Ascending aorta (tissue), 2 donors: ENCODE measurements around the gene NR1H4. TPM values are rescaled to one million over a fixed set of nuclear protein-coding genes. Genes with fewer than 3 reads are reported as not detected.

Source experiments
- DNase-seq, 2 donors: peaks; one replicate each; pipeline ENCODE4 v3.0.0-alpha.2; 2019; ENCODE audit warnings: low spot score in 2 of 2
- H3K27ac ChIP-seq, 2 donors: fragments of 200-600 bp; sonication (generic); one replicate each; pipeline ENCODE4 v1.5.1; 2016 to 2017; ENCODE audit warnings: mild to moderate bottlenecking in 1 of 2
- H3K27me3 ChIP-seq: fragments of 200-600 bp; sonication (generic); one replicate; pipeline ENCODE4 v1.5.1; 2017
- H3K36me3 ChIP-seq, 2 donors: fragments of 200-600 bp; sonication (generic); one replicate each; pipeline ENCODE4 v1.5.1; 2016
- H3K4me1 ChIP-seq, 2 donors: fragments of 200-600 bp; sonication (generic); one replicate each; pipeline ENCODE4 v1.5.1; 2016 to 2017; ENCODE audit warnings: mild to moderate bottlenecking in 1 of 2
- H3K4me3 ChIP-seq, 2 donors: fragments of 200-600 bp; sonication (generic); one replicate each; pipeline ENCODE4 v1.5.1; 2016 to 2017; ENCODE audit warnings: mild to moderate bottlenecking in 1 of 2
- H3K9me3 ChIP-seq, 2 donors: fragments of 200-600 bp; sonication (generic); one replicate each; pipeline ENCODE4 v1.5.1; 2016
- CTCF ChIP-seq, 3 experiments: fragments of 200-600 bp in 2 of 3; fragments of 450-650 bp in 1 of 3; sonication (generic) in 2 of 3; IDR thresholded peaks; one replicate each; pipeline ENCODE4 v1.5.1; 2016 to 2019; ENCODE audit warnings: antibody characterized with exemption in 3 of 3, mild to moderate bottlenecking in 1 of 3, moderate library complexity in 1 of 3
- intact Hi-C: fragments of 100-400 bp; cut with DNase I; formaldehyde crosslinking; loops from one replicate; pipeline ENCODE4 v1.15.1; 2023
- total RNA-seq: library from RNA; depleted of rRNA; stranded (reverse); fragments of >200 nt; gene quantifications from one replicate; pipeline ENCODE4 v1.1.0, GENCODE V29; 2016

Gene NR1H4
- total RNA-seq, 1 donor from 2014 or later: 0.32 TPM

- intact Hi-C loops: no loop called here
- H3K4me1 ChIP-seq: no peaks in the 10 kb centered on the region
- TF ChIP-seq CTCF (IDR thresholded peaks at IDR 0.05): no peak
- H3K27ac ChIP-seq: no peak overlapping the region
- no peak overlapping the region for H3K4me3 ChIP-seq
- no peaks in the 10 kb centered on the region for H3K9me3 ChIP-seq
- DNase-seq: no peak
- no peaks in the 10 kb centered on the region for H3K36me3 ChIP-seq
- no peaks in the 10 kb centered on the region for H3K27me3 ChIP-seq
Measured at GRCh38 chr12:100472325-100472724, 1.3 kb upstream of the NR1H4 start.

- intact Hi-C loops: no loop called here
- no peak for DNase-seq
- Histone ChIP-seq H3K36me3 (no peaks in the 10 kb centered on the region), H3K27ac (no peak overlapping the region), H3K27me3 (no peaks in the 10 kb centered on the region), H3K4me1 (no peaks in the 10 kb centered on the region), H3K9me3 (no peaks in the 10 kb centered on the region), H3K4me3 (no peak overlapping the region)
- TF ChIP-seq CTCF (IDR thresholded peaks at IDR 0.05): no peak
Measured at GRCh38 chr12:100473050-100473715, 483 bp upstream of the NR1H4 start.

GRCh38 chr12:100474617-100475016 is 951 bp downstream of the NR1H4 start:
- no peaks in the 10 kb centered on the region for H3K9me3 ChIP-seq
- peak overlapping the region in 1 of 2 donors; percentile 36 for H3K4me3 ChIP-seq
- no peak for DNase-seq
- H3K27ac ChIP-seq: no peak overlapping the region
- H3K36me3 ChIP-seq: no peaks in the 10 kb centered on the region
- H3K4me1 ChIP-seq: no peaks in the 10 kb centered on the region
- intact Hi-C loops: no loop called here
- no peaks in the 10 kb centered on the region for H3K27me3 ChIP-seq
- TF ChIP-seq CTCF (IDR thresholded peaks at IDR 0.05): no peak

GRCh38 chr12:100476013-100476751 is 2.5 kb downstream of the NR1H4 start:
- no peak for DNase-seq
- H3K4me3 ChIP-seq: no peak overlapping the region
- no peak for TF ChIP-seq CTCF (IDR thresholded peaks at IDR 0.05)
- no peaks in the 10 kb centered on the region for H3K36me3 ChIP-seq
- no peaks in the 10 kb centered on the region for H3K4me1 ChIP-seq
- H3K9me3 ChIP-seq: no peaks in the 10 kb centered on the region
- intact Hi-C loops: no loop called here
- no peak overlapping the region for H3K27ac ChIP-seq
- no peaks in the 10 kb centered on the region for H3K27me3 ChIP-seq

DNA sequence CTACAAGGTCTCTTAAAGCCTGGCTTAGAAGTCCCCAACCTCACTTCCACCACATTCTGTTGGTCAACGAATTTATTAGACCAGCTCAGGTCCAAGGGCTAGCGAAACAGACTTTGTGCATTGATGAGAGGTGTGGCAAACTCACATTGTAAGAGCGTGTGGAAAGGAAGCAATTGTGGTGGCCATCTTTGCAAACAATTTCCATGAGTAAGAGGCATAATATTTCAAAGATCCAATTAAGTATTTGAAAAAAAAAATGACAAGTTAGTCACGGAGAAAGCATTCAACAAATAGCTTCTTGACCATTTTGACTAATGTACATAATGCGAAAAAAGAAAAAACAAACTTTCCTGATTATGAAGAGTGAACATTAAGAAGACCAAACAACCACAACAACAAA is 7.4 kb downstream of the NR1H4 start:
- Histone ChIP-seq H3K4me1 (no peaks in the 10 kb centered on the region), H3K27me3 (no peaks in the 10 kb centered on the region), H3K9me3 (no peaks in the 10 kb centered on the region), H3K4me3 (no peak overlapping the region), H3K36me3 (no peaks in the 10 kb centered on the region), H3K27ac (no peak overlapping the region)
- DNase-seq: no peak
- intact Hi-C loops: no loop called here
- no peak for TF ChIP-seq CTCF (IDR thresholded peaks at IDR 0.05)
